ENCODE data around the gene PGAP3. TPM values are rescaled to one million over a fixed set of nuclear protein-coding genes. Genes with fewer than 3 reads are reported as not detected.

The PGAP3 gene
- total RNA-seq, 1 experiment from 2014 or later = 29.0 TPM

GRCh38 chr17:39623356-39623950 lies 64.4 kb downstream of the PGAP3 start:
- H2BK120ac ChIP-seq (ENCODE audit: low read depth, low read length, poor library complexity, severe bottlenecking) = no peak overlapping the region
- H3K56ac ChIP-seq (ENCODE audit: insufficient read length, low read depth, low read length) = no peak overlapping the region
- no peak overlapping the region for H3T11ph ChIP-seq (ENCODE audit: low read length)
- WGBS (ENCODE audit: extremely low coverage, insufficient read length, low lambda C conversion rate) = no CpG with 5 or more reads among the region's 16 CpGs
- H4K8ac ChIP-seq (replicated peaks; ENCODE audit: insufficient read length, low read depth, low read length) = no peak overlapping the region
- H3K27me3 ChIP-seq (ENCODE audit: insufficient read depth, low read length) = peaks cover 18% of the 10 kb centered on the region; the same call in 1 of the 2 replicates
- H3K4ac ChIP-seq (ENCODE audit: low read depth, low read length) = no peak overlapping the region
- Mint-ChIP-seq H3K36me3 (ENCODE audit: insufficient read depth in 1 of 3, low read depth in 3 of 3) (no peaks in the 10 kb centered on the region; a peak in 1 of 7 replicates), H3K4me3 (peak overlapping the region in 1 of 2 experiments; percentile 32; a peak in 1 of 5 replicates), H3K4me1 (peaks cover 36 to 49% of the 10 kb centered on the region in 2 experiments), H3K9me3 (no peaks in the 10 kb centered on the region; a peak in 1 of 5 replicates), H3K27ac (no peak overlapping the region; a peak in 1 of 7 replicates), H3K27me3 (ENCODE audit: low read depth) (peaks cover 93% of the 10 kb centered on the region)
- H3K14ac ChIP-seq (ENCODE audit: insufficient read depth, low read length) = no peak overlapping the region
- DNase-seq = peak; percentile 91
- H3K27ac ChIP-seq (ENCODE audit: insufficient read length, low read depth, low read length) = no peak overlapping the region
- H3K18ac ChIP-seq (ENCODE audit: insufficient read length, low read depth, low read length) = no peak overlapping the region
- peak; percentile 95 for TF ChIP-seq CTCF (conservative IDR thresholded peaks at IDR 0.05)
- H2AFZ ChIP-seq (ENCODE audit: low read length) = no peak overlapping the region
- peaks cover under 1% of the 10 kb centered on the region; the same call in 1 of the 2 replicates for H3K4me1 ChIP-seq (ENCODE audit: insufficient read depth, low read length)
- no peak overlapping the region for H3K9ac ChIP-seq (ENCODE audit: extremely low read depth, insufficient read length, low read length)
- H4K5ac ChIP-seq (ENCODE audit: insufficient read length, low read depth, low read length) = no peak overlapping the region
- no peak overlapping the region for H2BK20ac ChIP-seq (ENCODE audit: low read depth, low read length, poor library complexity, severe bottlenecking)
- no peak overlapping the region for H2AK5ac ChIP-seq (ENCODE audit: insufficient read length, low read length)
- no peak overlapping the region for H2BK12ac ChIP-seq (ENCODE audit: insufficient read length, low read depth, low read length)
- H3K79me2 ChIP-seq (ENCODE audit: insufficient read depth, low read length) = no peaks in the 10 kb centered on the region
- H3K4me2 ChIP-seq (ENCODE audit: insufficient read depth, insufficient read length, low read length) = no peak overlapping the region
- H3K23ac ChIP-seq (ENCODE audit: insufficient read length, low read depth, low read length) = no peak overlapping the region
- no peak overlapping the region for H2BK5ac ChIP-seq (ENCODE audit: insufficient read length, low read length)
- H4K91ac ChIP-seq (ENCODE audit: insufficient read length, low read depth, low read length) = no peak overlapping the region
- no peak overlapping the region for H2BK15ac ChIP-seq (ENCODE audit: low read depth, low read length)
- no peaks in the 10 kb centered on the region for H4K20me1 ChIP-seq (ENCODE audit: control insufficient read depth, insufficient read depth, insufficient read length)
- peaks cover 11% of the 10 kb centered on the region for H3K23me2 ChIP-seq (ENCODE audit: insufficient read length, low read depth, low read length, poor library complexity, severe bottlenecking)
- no peaks in the 10 kb centered on the region for H3K9me3 ChIP-seq (ENCODE audit: control insufficient read depth, low read depth, low read length)
- no peaks in the 10 kb centered on the region for H3K79me1 ChIP-seq (ENCODE audit: insufficient read depth, low read depth, low read length, poor library complexity, severe bottlenecking)
